GM15510 (cell line): Measurements from ENCODE around the gene FILIP1L.

Experiments used
- POLR2A ChIP-seq: IDR thresholded peaks from 3 replicates; pipeline ENCODE4 v1.6.1; 2011; ENCODE audit warnings: borderline replicate concordance; ENCODE audit not compliant: insufficient read length; ENCODE audit errors: extremely low read depth

FILIP1L gene

GRCh38 chr3:99921377-99921695 lies 193.0 kb downstream of the FILIP1L start:
- no peak for TF ChIP-seq POLR2A

GRCh38 chr3:99920481-99921376 lies 193.6 kb downstream of the FILIP1L start:
- no peak for TF ChIP-seq POLR2A

- no peak for TF ChIP-seq POLR2A
Measured at GRCh38 chr3:99919694-99920093, 194.6 kb downstream of the FILIP1L start.

GRCh38 chr3:99918715-99919114 lies 195.6 kb downstream of the FILIP1L start:
- no peak for TF ChIP-seq POLR2A

GRCh38 chr3:99915906-99916432 lies 198.3 kb downstream of the FILIP1L start:
- no peak for TF ChIP-seq POLR2A

DNA sequence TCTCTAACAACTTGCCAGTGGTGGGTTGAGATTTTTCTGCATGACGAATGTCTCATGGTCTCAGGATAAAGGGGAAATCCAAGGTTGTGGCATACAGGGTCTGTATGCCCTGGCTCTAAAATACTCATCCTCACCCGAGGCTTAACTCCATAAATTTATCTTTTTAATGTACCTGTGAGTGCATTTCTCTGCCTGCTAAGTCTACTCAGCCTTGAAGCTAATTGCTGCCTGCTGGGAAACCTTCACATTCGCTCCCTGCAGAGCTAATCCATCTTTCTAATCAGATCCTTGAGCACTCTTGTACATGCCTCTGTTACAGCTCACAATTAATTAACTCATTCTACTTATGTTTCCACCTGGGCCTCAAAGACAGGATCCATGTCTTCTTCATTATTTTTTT lies 202.9 kb downstream of the FILIP1L start:
- TF ChIP-seq POLR2A = no peak

DNA sequence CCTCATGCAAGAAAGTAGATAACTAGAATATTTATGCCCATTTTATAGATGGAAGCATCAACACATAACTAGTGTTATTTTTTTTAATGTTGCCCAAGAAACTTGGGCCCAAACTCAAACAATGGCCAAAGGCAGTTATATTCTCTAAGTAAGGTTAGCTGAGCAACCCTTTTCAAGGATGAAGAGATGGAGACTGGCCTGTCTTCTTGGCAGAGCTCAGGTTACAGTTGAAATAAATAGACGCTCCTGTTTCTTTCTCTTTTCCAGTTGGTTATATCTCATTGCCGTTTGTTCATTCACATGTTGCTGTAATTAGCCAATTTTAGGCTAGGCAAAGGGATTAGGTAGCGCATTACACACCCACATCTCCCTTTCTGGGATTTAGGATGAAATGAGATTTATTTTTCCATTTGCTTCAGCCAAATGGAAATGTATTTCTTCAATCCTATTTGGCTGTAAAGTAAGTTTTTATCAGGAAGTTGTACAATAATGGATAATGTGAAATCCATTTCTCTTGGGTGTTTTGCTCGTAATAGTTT lies 203.5 kb downstream of the FILIP1L start:
- TF ChIP-seq POLR2A = no peak

DNA sequence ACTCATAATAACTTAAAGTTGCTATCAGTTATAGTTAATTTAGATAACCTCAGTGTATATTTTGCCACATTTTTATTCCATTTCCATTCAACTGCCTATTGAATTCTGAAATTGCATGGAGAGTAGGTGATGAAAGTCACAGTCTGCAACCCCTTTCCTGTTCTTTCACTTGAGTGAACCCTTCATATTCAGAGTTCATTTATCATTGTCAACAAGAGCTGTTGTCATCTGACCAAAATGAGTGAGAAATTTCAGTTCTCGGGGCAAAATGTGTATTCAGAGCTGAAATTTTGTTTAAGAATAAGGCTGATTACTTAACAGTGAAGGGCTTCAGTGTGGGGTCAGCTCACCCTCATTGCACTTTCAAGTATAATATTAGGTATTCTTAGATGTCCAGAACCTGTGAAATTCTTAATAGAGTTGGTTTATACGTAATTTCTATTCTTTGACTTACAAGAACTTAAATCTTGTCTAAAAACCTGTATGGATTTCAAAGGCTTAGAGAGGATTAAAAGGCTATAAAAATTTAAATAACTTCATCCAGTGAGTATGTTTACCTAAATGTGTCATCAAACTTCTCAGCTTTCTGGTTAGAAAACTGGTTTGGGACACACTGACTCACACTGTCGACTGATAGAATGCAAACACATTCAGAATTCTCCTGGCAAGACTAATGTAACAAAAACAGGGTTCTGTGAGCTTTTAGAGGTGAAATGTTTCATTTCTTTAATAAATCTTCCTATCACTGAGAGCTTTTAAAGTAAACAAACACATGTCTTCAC lies 204.4 kb downstream of the FILIP1L start:
- TF ChIP-seq POLR2A = no peak

- no peak for TF ChIP-seq POLR2A
Measured at GRCh38 chr3:99907959-99908544, 206.2 kb downstream of the FILIP1L start.

GRCh38 chr3:99903869-99904268 lies 210.4 kb downstream of the FILIP1L start:
- no peak for TF ChIP-seq POLR2A

DNA sequence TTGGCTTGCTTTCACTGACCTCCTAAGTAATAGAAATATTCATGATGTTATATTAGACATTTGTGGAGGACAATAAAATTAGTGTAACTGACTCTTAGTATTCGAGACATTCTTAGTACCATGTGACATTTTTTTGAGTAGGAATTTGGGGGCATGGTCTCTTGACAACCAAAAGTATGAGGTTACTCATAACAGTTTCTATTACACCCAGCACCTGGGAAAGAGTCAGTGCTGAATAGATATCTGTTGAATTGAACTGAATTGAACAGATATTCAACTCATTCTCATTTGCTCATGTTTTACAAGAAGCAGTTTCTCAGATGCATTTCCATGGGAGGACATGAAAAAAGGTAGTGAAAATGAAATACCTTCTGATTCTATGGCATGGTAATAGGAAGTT lies 212.2 kb downstream of the FILIP1L start:
- TF ChIP-seq POLR2A = no peak

- TF ChIP-seq POLR2A = no peak
Measured at GRCh38 chr3:99901200-99901926, 212.9 kb downstream of the FILIP1L start.

DNA sequence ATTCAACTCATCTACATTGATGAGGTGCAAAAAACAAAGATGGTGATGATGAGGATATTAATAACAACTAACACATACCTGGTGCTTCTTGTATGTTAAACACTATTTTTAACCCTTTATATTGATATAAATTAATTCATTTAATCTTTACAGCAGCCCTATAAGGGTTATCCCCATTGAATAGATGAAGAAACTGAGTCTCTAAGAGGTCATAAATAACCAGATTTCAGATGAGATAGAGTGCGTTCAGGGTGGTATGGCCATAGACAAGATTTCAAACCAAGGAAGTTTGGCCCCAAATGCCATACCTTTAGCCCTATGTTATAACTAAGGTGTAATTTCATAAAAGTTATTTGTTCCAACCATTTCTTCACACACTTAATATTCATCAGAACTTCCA lies 214.1 kb downstream of the FILIP1L start:
- TF ChIP-seq POLR2A = no peak

- no peak for TF ChIP-seq POLR2A
Measured at GRCh38 chr3:99899603-99900002, 214.7 kb downstream of the FILIP1L start.

- TF ChIP-seq POLR2A = no peak
Measured at GRCh38 chr3:99896482-99896881, 217.8 kb downstream of the FILIP1L start.

DNA sequence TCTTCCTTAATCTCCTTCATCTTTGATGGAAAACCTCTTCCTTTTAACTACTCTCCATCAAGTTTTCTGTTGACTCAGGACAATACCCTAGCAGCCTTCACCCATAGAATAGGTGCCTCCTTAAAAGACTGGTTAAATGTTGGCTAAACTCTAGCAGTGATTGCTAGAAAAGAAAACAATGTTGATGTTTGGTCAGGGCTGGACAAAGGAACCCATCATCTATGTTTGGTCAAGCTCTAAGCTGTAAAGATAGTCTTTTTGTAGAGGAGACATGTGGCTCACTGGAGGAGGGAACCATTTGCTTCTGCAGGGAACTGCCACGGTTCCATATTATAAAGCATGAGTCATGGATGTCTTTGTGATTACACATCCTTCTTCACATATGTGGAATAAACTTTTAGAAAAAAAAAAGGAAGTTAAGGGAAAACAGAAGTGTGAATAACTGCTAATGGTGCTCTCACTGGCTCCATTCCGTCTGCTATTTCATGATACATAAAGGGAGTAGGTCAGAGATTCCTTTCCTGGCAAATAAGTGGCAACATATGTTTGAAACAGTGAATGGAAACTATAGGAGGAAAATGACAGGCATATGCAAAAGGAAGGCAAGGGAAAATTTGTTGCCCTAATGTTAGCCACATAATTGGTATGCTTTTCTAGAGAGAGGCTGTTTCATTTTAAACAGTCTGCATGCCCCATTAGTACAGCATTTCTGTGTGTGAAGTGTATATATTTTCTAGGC lies 218.4 kb downstream of the FILIP1L start:
- no peak for TF ChIP-seq POLR2A
